ENCODE measurements around the gene COLGALT1.
A peak's percentile ranks its signal among the peaks of the same experiment; 100 is the strongest.

COLGALT1 gene

DNA sequence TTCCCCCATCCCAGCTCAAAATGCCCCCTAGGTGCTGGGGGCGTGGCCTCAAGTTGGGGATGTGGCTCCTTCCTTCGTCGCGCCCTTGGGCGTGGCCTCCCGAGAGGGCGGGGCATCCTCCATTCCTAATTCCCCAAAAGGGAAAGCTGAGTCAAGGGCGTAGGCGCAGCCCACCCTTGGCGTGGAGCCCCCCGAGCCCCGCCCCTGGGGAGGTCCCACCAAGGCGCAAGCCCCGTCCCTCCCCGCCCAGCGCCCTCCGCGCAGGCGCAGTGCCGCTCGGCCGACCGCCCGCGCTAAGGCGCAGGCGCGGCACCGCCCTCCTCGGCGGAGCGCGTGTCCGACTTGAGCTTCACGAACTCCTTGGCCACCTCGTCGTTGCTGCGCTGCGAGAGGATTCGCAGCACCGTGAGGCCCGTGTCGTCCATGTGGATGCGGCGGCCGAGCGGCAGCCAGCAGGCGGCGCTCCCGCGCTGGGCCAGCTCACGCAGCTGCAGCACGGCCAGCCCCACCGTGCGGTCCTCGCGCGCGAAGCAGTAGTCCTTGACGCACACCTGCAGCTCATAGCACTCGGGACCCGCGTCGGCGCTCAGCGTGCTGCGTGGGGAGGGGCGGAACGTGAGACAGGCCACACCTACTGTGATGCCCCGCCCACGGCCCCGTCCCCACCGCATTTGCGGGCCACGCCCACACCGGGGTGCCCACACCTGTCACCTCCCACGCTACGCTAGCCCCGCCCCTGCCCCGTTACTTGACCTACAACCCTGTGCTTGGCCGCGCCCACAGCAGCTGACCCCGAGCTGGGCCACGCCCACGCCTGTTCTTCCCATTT is 50.5 kb downstream of the COLGALT1 start (continued):
- TF ChIP-seq GLI2 (tag by site-specific recombination; IDR thresholded peaks at IDR 0.05; ENCODE audit: borderline replicate concordance, low read depth) (no peak), ZFP69B (tag by site-specific recombination; IDR thresholded peaks at IDR 0.05) (peak; percentile 58; the same call in 1 of the 2 replicates), ZNF16 (tag by site-specific recombination; IDR thresholded peaks at IDR 0.05; ENCODE audit: low read depth) (no peak), ZNF768 (tag by site-specific recombination; IDR thresholded peaks at IDR 0.05) (no peak; the same call in 1 of the 2 replicates), WT1 (tag by site-specific recombination; IDR thresholded peaks at IDR 0.05) (0 out of 2 replicates have a peak, but pooled peaks have one; percentile 15), ZFHX2 (tag by site-specific recombination; conservative IDR thresholded peaks at IDR 0.05) (peak; percentile 100), TRIM28 (IDR thresholded peaks at IDR 0.05; ENCODE audit: borderline replicate concordance, low read length) (peak; percentile 72; the same call in 1 of the 2 replicates), ZNF114 (tag by site-specific recombination; IDR thresholded peaks at IDR 0.05) (no peak), ZNF10 (tag by site-specific recombination; IDR thresholded peaks at IDR 0.05) (no peak), ZNF510 (tag by site-specific recombination; IDR thresholded peaks at IDR 0.05; ENCODE audit: insufficient replicate concordance) (no peak), ZNF18 (tag by site-specific recombination; IDR thresholded peaks at IDR 0.05) (no peak), ZNF202 (tag by site-specific recombination; IDR thresholded peaks at IDR 0.05; ENCODE audit: borderline replicate concordance) (no peak), ZNF530 (tag by site-specific recombination; IDR thresholded peaks at IDR 0.05; ENCODE audit: low read depth) (no peak), ZNF394 (tag by site-specific recombination; IDR thresholded peaks at IDR 0.05; ENCODE audit: borderline replicate concordance) (peak; percentile 27; the same call in 1 of the 2 replicates), ZNF549 (tag by site-specific recombination; IDR thresholded peaks at IDR 0.05) (no peak), ZXDB (tag by site-specific recombination; IDR thresholded peaks at IDR 0.05) (peak; percentile 76), HOXC10 (CRISPR knock-in tag; IDR thresholded peaks at IDR 0.05) (no peak; the same call in 1 of the 2 replicates), KLF16 (tag by site-specific recombination; IDR thresholded peaks at IDR 0.05) (peak; percentile 95), ZNF155 (tag by site-specific recombination; IDR thresholded peaks at IDR 0.05) (no peak), ZNF629 (tag by site-specific recombination; IDR thresholded peaks at IDR 0.05) (peak; percentile 82), ZNF391 (tag by site-specific recombination; IDR thresholded peaks at IDR 0.05; ENCODE audit: borderline replicate concordance, low read depth) (peak; percentile 26; the same call in 1 of the 2 replicates), ZBTB7A (tag by site-specific recombination; IDR thresholded peaks at IDR 0.05; ENCODE audit: low read depth) (no peak; the same call in 1 of the 2 replicates), ZNF561 (tag by site-specific recombination; IDR thresholded peaks at IDR 0.05; ENCODE audit: borderline replicate concordance) (peak; percentile 85)
- TF ChIP-seq, protein P1, sequence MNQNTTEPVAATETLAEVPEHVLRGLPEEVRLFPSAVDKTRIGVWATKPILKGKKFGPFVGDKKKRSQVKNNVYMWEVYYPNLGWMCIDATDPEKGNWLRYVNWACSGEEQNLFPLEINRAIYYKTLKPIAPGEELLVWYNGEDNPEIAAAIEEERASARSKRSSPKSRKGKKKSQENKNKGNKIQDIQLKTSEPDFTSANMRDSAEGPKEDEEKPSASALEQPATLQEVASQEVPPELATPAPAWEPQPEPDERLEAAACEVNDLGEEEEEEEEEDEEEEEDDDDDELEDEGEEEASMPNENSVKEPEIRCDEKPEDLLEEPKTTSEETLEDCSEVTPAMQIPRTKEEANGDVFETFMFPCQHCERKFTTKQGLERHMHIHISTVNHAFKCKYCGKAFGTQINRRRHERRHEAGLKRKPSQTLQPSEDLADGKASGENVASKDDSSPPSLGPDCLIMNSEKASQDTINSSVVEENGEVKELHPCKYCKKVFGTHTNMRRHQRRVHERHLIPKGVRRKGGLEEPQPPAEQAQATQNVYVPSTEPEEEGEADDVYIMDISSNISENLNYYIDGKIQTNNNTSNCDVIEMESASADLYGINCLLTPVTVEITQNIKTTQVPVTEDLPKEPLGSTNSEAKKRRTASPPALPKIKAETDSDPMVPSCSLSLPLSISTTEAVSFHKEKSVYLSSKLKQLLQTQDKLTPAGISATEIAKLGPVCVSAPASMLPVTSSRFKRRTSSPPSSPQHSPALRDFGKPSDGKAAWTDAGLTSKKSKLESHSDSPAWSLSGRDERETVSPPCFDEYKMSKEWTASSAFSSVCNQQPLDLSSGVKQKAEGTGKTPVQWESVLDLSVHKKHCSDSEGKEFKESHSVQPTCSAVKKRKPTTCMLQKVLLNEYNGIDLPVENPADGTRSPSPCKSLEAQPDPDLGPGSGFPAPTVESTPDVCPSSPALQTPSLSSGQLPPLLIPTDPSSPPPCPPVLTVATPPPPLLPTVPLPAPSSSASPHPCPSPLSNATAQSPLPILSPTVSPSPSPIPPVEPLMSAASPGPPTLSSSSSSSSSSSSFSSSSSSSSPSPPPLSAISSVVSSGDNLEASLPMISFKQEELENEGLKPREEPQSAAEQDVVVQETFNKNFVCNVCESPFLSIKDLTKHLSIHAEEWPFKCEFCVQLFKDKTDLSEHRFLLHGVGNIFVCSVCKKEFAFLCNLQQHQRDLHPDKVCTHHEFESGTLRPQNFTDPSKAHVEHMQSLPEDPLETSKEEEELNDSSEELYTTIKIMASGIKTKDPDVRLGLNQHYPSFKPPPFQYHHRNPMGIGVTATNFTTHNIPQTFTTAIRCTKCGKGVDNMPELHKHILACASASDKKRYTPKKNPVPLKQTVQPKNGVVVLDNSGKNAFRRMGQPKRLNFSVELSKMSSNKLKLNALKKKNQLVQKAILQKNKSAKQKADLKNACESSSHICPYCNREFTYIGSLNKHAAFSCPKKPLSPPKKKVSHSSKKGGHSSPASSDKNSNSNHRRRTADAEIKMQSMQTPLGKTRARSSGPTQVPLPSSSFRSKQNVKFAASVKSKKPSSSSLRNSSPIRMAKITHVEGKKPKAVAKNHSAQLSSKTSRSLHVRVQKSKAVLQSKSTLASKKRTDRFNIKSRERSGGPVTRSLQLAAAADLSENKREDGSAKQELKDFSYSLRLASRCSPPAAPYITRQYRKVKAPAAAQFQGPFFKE (tag by site-specific recombination; IDR thresholded peaks at IDR 0.05; ENCODE audit: borderline replicate concordance), result no peak
- TF ChIP-seq, protein P2, sequence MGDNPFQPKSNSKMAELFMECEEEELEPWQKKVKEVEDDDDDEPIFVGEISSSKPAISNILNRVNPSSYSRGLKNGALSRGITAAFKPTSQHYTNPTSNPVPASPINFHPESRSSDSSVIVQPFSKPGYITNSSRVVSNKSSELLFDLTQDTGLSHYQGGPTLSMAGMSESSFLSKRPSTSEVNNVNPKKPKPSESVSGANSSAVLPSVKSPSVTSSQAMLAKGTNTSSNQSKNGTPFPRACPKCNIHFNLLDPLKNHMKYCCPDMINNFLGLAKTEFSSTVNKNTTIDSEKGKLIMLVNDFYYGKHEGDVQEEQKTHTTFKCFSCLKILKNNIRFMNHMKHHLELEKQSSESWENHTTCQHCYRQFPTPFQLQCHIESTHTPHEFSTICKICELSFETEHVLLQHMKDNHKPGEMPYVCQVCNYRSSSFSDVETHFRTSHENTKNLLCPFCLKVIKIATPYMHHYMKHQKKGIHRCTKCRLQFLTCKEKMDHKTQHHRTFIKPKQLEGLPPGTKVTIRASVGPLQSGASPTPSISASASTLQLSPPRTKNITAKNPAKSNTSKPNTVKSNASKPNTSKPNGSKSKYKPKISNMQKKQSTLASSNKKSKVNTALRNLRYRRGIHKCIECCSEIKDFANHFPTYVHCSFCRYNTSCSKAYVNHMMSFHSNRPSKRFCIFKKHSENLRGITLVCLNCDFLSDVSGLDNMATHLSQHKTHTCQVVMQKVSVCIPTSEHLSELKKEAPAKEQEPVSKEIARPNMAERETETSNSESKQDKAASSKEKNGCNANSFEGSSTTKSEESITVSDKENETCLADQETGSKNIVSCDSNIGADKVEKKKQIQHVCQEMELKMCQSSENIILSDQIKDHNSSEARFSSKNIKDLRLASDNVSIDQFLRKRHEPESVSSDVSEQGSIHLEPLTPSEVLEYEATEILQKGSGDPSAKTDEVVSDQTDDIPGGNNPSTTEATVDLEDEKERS (tag by site-specific recombination; IDR thresholded peaks at IDR 0.05), result no peak
- TF ChIP-seq, protein P3, sequence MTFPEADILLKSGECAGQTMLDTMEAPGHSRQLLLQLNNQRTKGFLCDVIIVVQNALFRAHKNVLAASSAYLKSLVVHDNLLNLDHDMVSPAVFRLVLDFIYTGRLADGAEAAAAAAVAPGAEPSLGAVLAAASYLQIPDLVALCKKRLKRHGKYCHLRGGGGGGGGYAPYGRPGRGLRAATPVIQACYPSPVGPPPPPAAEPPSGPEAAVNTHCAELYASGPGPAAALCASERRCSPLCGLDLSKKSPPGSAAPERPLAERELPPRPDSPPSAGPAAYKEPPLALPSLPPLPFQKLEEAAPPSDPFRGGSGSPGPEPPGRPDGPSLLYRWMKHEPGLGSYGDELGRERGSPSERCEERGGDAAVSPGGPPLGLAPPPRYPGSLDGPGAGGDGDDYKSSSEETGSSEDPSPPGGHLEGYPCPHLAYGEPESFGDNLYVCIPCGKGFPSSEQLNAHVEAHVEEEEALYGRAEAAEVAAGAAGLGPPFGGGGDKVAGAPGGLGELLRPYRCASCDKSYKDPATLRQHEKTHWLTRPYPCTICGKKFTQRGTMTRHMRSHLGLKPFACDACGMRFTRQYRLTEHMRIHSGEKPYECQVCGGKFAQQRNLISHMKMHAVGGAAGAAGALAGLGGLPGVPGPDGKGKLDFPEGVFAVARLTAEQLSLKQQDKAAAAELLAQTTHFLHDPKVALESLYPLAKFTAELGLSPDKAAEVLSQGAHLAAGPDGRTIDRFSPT (tag by site-specific recombination; IDR thresholded peaks at IDR 0.05), result peak; percentile 88; the same call in 1 of the 2 replicates
